ENCODE data around the gene HS6ST2.

Gene HS6ST2

DNA sequence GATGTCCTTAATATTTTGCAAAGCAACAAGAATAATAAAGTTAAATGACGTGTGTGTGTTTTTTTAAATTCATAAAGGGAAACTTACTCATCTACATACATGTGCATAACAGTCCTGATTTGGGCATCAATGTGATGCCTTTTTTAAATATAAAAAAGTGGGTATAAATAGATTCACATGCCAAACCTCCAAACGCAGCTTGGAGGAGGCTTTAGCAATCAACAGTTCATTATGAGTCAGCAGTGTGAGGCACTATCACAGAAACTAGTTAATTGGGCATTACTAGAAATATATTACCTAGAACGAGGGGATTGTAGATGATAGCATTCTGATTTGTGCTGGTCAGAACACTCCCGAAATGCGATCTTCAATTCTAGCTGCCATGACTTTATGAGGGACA is 115.1 kb downstream of the HS6ST2 start:
- no peak for DNase-seq (ENCODE audit: low read depth)

GRCh38 chrX:132842460-132843238 is 115.8 kb downstream of the HS6ST2 start:
- DNase-seq (ENCODE audit: low read depth): no peak

DNA sequence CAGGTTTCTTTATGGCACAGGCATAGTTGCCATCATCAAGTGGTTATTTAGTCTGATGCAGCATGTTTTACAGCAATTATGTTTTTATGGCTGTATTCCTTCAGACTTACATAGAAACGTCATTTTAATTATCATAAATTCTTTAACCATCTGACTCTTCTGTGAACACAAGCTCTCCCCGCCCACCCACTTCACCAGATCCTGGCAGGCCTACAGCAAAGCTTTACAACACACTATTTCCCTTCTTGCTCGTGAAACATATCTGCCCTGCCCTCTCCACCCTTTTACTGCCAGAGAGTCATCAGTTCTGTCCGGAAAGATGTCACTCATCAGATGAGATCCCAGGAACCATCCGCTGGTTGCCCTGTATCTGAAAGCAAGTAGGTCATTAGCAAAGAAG is 120.5 kb downstream of the HS6ST2 start:
- no peak for DNase-seq (ENCODE audit: low read depth)

- DNase-seq (ENCODE audit: low read depth): no peak
Observed at GRCh38 chrX:132837126-132837525, 121.3 kb downstream of the HS6ST2 start.

DNA sequence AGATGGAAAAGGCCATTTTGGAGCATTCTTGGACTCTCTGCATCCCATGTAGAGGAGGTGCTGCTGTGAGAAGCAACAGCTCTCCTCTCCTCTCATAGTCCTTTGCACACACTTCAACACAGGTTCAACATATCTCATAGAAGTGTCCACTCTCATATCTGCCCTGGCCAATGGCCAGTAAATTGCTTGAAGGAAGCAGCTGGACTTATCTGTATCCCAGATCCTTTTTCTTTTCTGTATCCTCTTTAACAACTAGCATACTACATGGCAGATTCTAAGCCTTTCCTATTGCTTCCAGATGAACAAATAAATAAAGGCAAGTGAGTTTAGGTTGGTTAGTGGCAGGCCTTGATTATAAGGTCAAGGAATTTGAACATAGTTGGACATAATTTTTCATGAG is 122.0 kb downstream of the HS6ST2 start:
- DNase-seq (ENCODE audit: low read depth): no peak

DNA sequence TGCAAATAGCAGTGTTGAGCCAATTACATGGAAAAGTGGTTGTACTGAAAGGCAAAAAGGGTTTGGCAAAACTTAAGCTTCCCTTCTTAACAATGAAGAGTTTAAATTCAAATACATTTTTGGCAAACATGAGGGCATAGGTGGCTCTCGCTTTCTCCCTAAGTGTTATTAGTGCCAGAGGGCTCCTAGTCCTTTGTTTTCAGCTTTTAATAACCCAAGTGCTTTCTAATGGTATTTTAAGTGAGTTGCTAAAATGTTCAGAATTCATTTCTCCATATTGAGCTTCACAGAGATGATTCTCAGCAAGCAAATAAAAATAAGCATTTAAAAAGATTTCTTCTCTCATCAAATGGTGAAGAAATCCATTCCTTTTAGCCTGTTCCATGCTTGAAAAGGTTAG is 123.7 kb downstream of the HS6ST2 start:
- no peak for DNase-seq (ENCODE audit: low read depth)

- DNase-seq (ENCODE audit: low read depth): no peak
Observed at GRCh38 chrX:132834109-132834508, 124.3 kb downstream of the HS6ST2 start.

DNA sequence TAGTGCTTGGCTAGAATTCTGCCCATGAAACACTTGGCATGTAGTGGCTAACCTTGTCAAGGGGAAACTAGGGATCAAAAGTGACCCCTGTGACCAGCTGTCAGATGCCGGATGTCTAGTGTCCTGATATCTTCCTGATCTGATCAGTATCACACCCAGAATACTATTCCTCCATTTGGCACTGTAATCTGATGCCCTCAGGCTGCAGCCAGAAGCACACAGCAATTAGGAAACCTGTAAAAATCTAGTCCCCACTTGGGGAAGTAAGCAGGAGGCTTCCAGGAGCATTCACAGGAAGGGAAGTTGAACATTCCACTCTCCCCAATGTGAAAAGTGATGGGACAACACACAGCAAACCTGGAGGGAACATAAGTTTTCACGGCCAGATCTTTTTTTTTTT is 125.1 kb downstream of the HS6ST2 start:
- DNase-seq (ENCODE audit: low read depth): no peak

- no peak for DNase-seq (ENCODE audit: low read depth)
Observed at GRCh38 chrX:132831336-132831973, 127.0 kb downstream of the HS6ST2 start.

- no peak for DNase-seq (ENCODE audit: low read depth)
Observed at GRCh38 chrX:132822634-132823012, 135.8 kb downstream of the HS6ST2 start.

DNA sequence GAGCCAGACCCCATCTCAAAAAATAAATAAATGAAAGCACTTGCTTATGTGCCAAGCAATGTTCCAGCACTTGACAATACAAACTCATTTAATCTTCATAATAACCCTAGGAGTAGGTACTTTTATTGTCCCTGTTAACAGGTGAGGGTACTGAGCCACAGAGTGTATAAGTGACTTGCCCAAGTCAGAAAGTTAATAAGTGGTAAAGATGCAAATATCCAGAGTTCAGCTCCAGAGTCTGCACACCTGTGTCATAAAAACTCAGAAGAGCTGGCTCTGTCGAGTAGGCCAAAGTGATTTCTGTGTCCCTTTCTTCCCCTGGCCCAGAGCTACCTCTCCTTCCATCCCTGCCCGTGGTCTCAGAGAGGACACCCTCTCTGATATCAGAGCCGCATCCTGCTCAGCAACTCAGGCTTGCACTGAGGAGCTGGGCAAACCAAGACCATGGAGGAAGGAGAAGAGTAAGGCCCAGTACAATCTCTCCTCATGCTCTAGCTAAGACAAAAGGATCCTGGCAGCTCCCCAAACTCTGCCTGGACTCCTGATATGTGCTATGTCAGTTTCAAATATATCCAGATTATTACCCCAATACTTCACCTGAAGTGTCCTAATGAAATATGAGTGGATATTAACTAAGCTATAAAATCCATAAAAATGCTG is 136.3 kb downstream of the HS6ST2 start:
- DNase-seq (ENCODE audit: low read depth): no peak

DNA sequence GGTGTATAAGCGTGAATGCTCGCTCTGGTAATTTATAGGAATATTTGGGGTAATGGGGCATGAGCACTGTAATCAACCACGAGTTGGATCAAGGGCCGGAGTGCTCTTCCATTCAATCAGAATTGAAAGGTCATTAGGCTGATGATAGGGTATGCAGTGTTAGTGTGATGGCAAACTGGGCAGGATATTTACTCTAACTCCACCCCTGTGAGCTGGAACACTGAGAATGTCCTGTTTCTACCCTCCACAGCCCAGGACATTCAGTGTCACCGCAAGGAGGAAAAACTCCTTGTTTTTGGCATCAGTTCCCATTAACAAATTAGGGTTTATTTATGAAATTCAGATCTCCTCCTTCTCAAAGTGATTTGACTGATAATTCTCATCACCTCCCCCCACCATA is 137.8 kb downstream of the HS6ST2 start:
- DNase-seq (ENCODE audit: low read depth): no peak

DNA sequence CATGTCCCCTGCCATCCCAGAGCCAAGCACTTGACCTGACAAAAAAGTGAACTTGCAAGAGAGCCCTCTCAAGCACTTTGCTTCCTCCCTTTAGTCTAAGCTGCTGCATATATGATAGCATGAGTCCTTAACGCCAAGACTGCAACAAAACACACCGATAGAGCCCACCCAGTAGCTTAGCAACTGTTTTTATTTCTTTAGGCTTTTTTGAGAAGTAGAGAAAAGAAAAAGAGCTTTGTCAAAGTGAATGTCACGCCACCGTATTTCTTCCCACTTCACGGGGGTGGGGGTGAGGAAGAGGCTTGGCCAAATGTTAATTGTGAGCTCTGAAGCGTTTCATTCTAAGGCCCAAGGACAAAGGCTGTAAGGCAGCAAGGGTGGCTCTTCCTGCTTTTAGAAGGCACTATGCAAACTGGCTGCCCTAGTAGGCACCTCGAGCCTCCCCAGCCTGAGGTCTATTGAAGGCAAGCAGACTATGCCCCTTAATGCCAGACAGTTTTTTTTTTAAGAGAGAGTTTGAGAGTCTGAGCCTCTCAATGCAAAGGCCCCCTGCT is 138.6 kb downstream of the HS6ST2 start:
- no peak for DNase-seq (ENCODE audit: low read depth)

DNA sequence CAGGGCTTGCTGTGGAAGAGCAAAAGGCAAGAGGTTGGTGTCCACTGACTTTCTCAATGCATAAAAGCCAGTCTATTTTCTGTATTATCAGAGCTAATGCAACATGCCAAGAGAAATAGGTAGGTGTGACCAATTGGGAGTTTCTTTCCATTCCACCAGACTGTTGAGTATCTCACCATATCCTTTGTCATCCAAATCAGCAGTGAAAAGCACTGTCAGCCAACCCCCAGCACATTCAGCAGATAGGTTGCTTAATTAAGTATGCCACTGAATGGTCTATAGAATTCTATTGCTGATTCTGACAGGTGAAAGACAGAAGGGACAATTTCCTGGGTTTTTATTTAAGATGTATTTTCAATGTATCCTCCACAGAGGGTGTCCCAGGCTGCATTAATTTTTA is 139.8 kb downstream of the HS6ST2 start:
- no peak for DNase-seq (ENCODE audit: low read depth)

DNA sequence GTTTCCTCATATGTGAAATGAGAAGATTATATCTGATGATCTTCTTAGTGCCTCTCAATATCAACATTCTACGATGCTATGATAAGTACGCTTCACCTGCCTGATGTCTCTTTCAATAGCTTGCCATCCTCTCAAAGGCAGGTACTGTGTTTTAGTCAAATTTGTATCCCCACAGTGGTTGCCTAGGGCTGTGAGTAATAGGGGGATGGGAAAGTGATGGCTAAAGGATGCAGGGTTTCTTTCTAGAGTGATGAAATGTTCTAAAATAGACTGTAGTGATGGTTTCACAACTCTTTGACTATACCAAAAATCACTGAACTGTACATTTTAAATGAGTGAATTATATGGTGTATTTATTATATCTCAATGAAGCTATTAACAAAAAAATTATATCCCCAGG is 142.8 kb downstream of the HS6ST2 start:
- DNase-seq (ENCODE audit: low read depth): no peak

GRCh38 chrX:132810964-132811712 is 147.3 kb downstream of the HS6ST2 start:
- no peak for DNase-seq (ENCODE audit: low read depth)

DNA sequence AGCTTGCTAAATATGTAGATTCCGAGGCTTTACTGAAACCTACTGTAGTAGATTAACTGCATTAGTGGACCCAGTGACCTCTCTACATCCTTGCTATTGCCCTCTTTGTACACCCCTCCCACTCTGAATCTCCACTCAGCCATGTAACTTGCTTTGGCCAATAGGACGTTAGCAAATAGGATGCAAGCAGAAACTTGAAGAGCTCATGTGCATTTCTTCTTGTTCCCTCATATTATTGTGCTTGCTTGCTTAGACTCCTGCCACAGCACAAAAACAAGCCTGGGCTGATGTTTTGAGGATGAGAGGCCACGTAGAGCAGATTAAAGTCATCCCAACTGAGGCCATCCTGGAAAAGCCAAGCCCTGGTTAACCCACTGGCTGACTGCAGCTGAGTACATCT is 147.9 kb downstream of the HS6ST2 start:
- DNase-seq (ENCODE audit: low read depth): no peak

- DNase-seq (ENCODE audit: low read depth): no peak
Observed at GRCh38 chrX:132809581-132809980, 148.8 kb downstream of the HS6ST2 start.

- DNase-seq (ENCODE audit: low read depth): no peak
Observed at GRCh38 chrX:132807411-132808030, 150.9 kb downstream of the HS6ST2 start.

DNA sequence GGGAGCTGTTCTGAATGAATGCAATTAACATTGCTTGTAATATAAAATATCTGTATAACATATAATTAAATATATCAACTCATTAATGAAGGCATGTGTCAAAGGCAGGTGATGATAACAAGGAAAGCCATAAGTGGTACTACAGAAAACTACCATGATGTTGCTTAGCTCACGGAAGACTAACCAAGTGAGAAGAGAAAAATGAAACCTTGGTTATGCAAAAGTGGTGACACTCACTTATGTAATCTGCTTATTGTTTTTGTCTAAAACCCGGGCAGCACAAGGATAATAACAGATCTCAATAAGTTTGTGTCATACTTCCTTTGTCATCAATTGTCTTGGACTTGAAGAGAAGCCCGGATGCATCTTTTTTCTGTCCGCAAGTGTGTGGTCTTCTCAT is 156.4 kb downstream of the HS6ST2 start:
- DNase-seq (ENCODE audit: low read depth): no peak

GRCh38 chrX:132795181-132795580 is 163.2 kb downstream of the HS6ST2 start:
- DNase-seq (ENCODE audit: low read depth): no peak

DNA sequence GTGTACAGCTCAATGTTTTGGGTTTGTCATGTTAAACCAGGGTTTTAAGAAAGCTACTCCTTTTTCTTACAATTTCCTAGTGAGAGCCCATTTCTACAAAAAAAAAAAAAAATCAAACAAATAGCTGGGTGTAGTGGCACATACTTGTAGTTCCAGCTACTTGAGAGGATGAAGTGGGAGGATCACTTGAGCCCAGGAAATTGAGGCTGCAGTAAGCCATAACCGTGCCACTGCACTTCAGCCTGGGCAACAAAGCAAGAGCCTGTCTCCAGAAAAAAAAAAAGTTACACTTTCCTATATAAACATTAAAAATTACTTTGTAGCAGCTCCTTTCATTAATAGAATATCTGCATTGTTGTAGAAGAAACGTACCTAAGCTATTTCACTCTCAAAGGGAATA is 166.7 kb downstream of the HS6ST2 start:
- DNase-seq (ENCODE audit: low read depth): no peak
